COLO829 (cell line): ENCODE results near the gene FCGR2B.
"Not testable (repeated sequence)": the region's sequence is repeated elsewhere in the genome, so short reads cannot be mapped to it uniquely, and the experiment has no call there.

ENCODE experiments used
- DNase-seq: peaks from one replicate; pipeline ENCODE4 v3.0.0; 2012; ENCODE audit warnings: low spot score

FCGR2B gene

GRCh38 chr1:161706113-161706481 lies 43.2 kb downstream of the FCGR2B start:
- DNase-seq, result no peak

- peak; percentile 88 for DNase-seq
Observed at GRCh38 chr1:161706482-161707347, 43.8 kb downstream of the FCGR2B start, which contains the start of gene FCRLA. FCRLA (plus strand) TSS chr1:161707229; CDS start chr1:161707265, 36 bp downstream.

GRCh38 chr1:161707503-161707902 lies 44.6 kb downstream of the FCGR2B start:
- DNase-seq, result no peak

GRCh38 chr1:161709373-161709772 lies 46.4 kb downstream of the FCGR2B start:
- DNase-seq, result no peak

- DNase-seq, result no peak
Observed at GRCh38 chr1:161710560-161710959, 47.6 kb downstream of the FCGR2B start.

GRCh38 chr1:161718559-161719324 lies 55.8 kb downstream of the FCGR2B start:
- no peak for DNase-seq

GRCh38 chr1:161719325-161719611 lies 56.3 kb downstream of the FCGR2B start:
- DNase-seq, result no peak

- DNase-seq, result no peak
Observed at GRCh38 chr1:161720422-161720821, 57.5 kb downstream of the FCGR2B start.

- DNase-seq, result no peak
Observed at GRCh38 chr1:161720956-161721737, 58.2 kb downstream of the FCGR2B start, which contains the start of gene FCRLB. FCRLB (plus strand) TSS chr1:161721544; CDS start chr1:161722673, 1,129 bp downstream.

- DNase-seq, result peak; percentile 73
Observed at GRCh38 chr1:161721738-161722343, 58.9 kb downstream of the FCGR2B start.

GRCh38 chr1:161722406-161722805 lies 59.5 kb downstream of the FCGR2B start:
- DNase-seq, result no peak

GRCh38 chr1:161723459-161724141 lies 60.7 kb downstream of the FCGR2B start:
- DNase-seq, result no peak

- DNase-seq, result not testable (repeated sequence)
Observed at GRCh38 chr1:161725258-161725907, 62.4 kb downstream of the FCGR2B start.

- peak; percentile 43 for DNase-seq
Observed at GRCh38 chr1:161725908-161726472, 63.0 kb downstream of the FCGR2B start.

- peak; percentile 89 for DNase-seq
Observed at GRCh38 chr1:161726473-161727255, 63.7 kb downstream of the FCGR2B start.

- peak; percentile 47 for DNase-seq
Observed at GRCh38 chr1:161727256-161727924, 64.4 kb downstream of the FCGR2B start.
